ENCODE data around the gene CRPPA.
"Not testable (repeated sequence)": the region's sequence is repeated elsewhere in the genome, so short reads cannot be mapped to it uniquely, and the experiment has no call there.

GRCh38 chr7:16443871-16444270 is 22.5 kb upstream of the CRPPA start:
- TF ChIP-seq CTCF, POLR2A (IDR thresholded peaks at IDR 0.05): not testable (repeated sequence)
